HEK293 (cell line): ENCODE data around the gene STEAP3.
A peak's percentile ranks its signal among the peaks of the same experiment; 100 is the strongest.

ENCODE experiments used
- CTCF ChIA-PET: fragments of 350-600 bp; formaldehyde crosslinking; extraction: SDS; loops from one replicate; lab custom pipeline; 2021; ENCODE audit warnings: antibody characterized with exemption; lab: Yijun Ruan, JAX
- POLR2A ChIA-PET: fragments of 300-600 bp; formaldehyde crosslinking; extraction: SDS; loops from one replicate; lab custom pipeline; 2020; ENCODE audit warnings: antibody characterized with exemption, inconsistent platforms; lab: Yijun Ruan, JAX
- H3K27ac ChIP-seq: fragments of 200-500 bp; sonication (Bioruptor generic); 2 replicates; pipeline ENCODE4 v1.5.1; 2014; ENCODE audit warnings: low read depth, low read length, control low read depth, inconsistent platforms; ENCODE audit errors: extremely low read depth
- H3K36me3 ChIP-seq, 2 experiments: fragments of 200-500 bp in 1 of 2; sonication (Bioruptor generic) in 1 of 2; 1 replicate in 1 of 2; 2 replicates in 1 of 2; pipeline ENCODE4 v1.5.1; 2014 to 2017; ENCODE audit warnings: inconsistent platforms in 2 of 2, low read length in 2 of 2; ENCODE audit not compliant: control insufficient read depth in 2 of 2, insufficient read depth in 1 of 2
- H3K4me1 ChIP-seq: fragments of 200-500 bp; sonication (Bioruptor generic); 2 replicates; pipeline ENCODE4 v1.5.1; 2014; ENCODE audit warnings: mild to moderate bottlenecking, low read length, inconsistent platforms; ENCODE audit not compliant: control insufficient read depth, insufficient read depth
- H3K4me3 ChIP-seq: 2 replicates; pipeline ENCODE4 v1.5.1; 2011; ENCODE audit warnings: low read depth, mild to moderate bottlenecking, control low read depth, low read length, moderate library complexity
- H3K9me3 ChIP-seq: fragments of 200-500 bp; sonication (Bioruptor generic); 2 replicates; pipeline ENCODE4 v1.5.1; 2014; ENCODE audit warnings: low read depth, low read length, inconsistent platforms; ENCODE audit not compliant: control insufficient read depth, insufficient read depth
- GLIS2 ChIP-seq: fragments of 450-650 bp; formaldehyde crosslinking; IDR thresholded peaks from 2 replicates; pipeline ENCODE4 v1.5.1; 2016; ENCODE audit warnings: missing biosample characterization, missing genetic modification characterization
- HOXA7 ChIP-seq: sonication (generic); formaldehyde crosslinking; IDR thresholded peaks from 2 replicates; pipeline ENCODE4 v1.8.1; 2022; ENCODE audit warnings: missing genetic modification reagents, borderline replicate concordance
- KLF7 ChIP-seq: fragments of 450-650 bp; formaldehyde crosslinking; IDR thresholded peaks from 2 replicates; pipeline ENCODE4 v1.5.1; 2016; ENCODE audit warnings: missing biosample characterization, missing genetic modification characterization, borderline replicate concordance
- KLF8 ChIP-seq: fragments of 450-650 bp; formaldehyde crosslinking; IDR thresholded peaks from 2 replicates; pipeline ENCODE4 v1.5.1; 2016; ENCODE audit warnings: missing biosample characterization, missing genetic modification characterization
- OVOL3 ChIP-seq: fragments of 450-650 bp; formaldehyde crosslinking; IDR thresholded peaks from 2 replicates; pipeline ENCODE4 v1.5.1; 2016; ENCODE audit warnings: missing biosample characterization, missing genetic modification characterization
- SCRT2 ChIP-seq: fragments of 450-650 bp; formaldehyde crosslinking; IDR thresholded peaks from 2 replicates; pipeline ENCODE4 v1.5.1; 2016; ENCODE audit warnings: missing biosample characterization, missing genetic modification characterization
- SP3 ChIP-seq: fragments of 450-650 bp; formaldehyde crosslinking; IDR thresholded peaks from 2 replicates; pipeline ENCODE4 v1.5.1; 2016; ENCODE audit warnings: missing biosample characterization, missing genetic modification characterization
- TSHZ1 ChIP-seq: fragments of 450-650 bp; formaldehyde crosslinking; IDR thresholded peaks from 2 replicates; pipeline ENCODE4 v1.5.1; 2016; ENCODE audit warnings: missing biosample characterization, missing genetic modification characterization, borderline replicate concordance
- ZBTB7A ChIP-seq: fragments of 450-650 bp; formaldehyde crosslinking; IDR thresholded peaks from 2 replicates; pipeline ENCODE4 v1.5.1; 2016; ENCODE audit warnings: low read depth, missing biosample characterization, missing genetic modification characterization
- ZEB2 ChIP-seq: fragments of 450-650 bp; formaldehyde crosslinking; IDR thresholded peaks from 2 replicates; pipeline ENCODE4 v1.5.1; 2016; ENCODE audit warnings: missing biosample characterization, missing genetic modification characterization
- ZFHX2 ChIP-seq: fragments of 450-650 bp; formaldehyde crosslinking; conservative IDR thresholded peaks from 2 replicates; pipeline ENCODE4 v1.5.1; 2016; ENCODE audit warnings: missing biosample characterization, missing genetic modification characterization
- ZFP3 ChIP-seq: fragments of 450-650 bp; formaldehyde crosslinking; IDR thresholded peaks from 2 replicates; pipeline ENCODE4 v1.5.1; 2016; ENCODE audit warnings: low read depth, missing biosample characterization, missing genetic modification characterization
- ZIC2 ChIP-seq: fragments of 450-650 bp; formaldehyde crosslinking; IDR thresholded peaks from 2 replicates; pipeline ENCODE4 v1.5.1; 2016; ENCODE audit warnings: missing biosample characterization, missing genetic modification characterization
- ZNF140 ChIP-seq: fragments of 450-650 bp; formaldehyde crosslinking; IDR thresholded peaks from 2 replicates; pipeline ENCODE4 v1.5.1; 2016; ENCODE audit warnings: missing biosample characterization, missing genetic modification characterization
- ZNF16 ChIP-seq: fragments of 450-650 bp; formaldehyde crosslinking; IDR thresholded peaks from 2 replicates; pipeline ENCODE4 v1.5.1; 2016; ENCODE audit warnings: low read depth, missing biosample characterization, missing genetic modification characterization
- ZNF169 ChIP-seq: fragments of 450-650 bp; formaldehyde crosslinking; IDR thresholded peaks from 2 replicates; pipeline ENCODE4 v1.5.1; 2016; ENCODE audit warnings: missing biosample characterization, missing genetic modification characterization
- ZNF174 ChIP-seq: fragments of 450-650 bp; formaldehyde crosslinking; IDR thresholded peaks from 2 replicates; pipeline ENCODE4 v1.5.0; 2017; ENCODE audit warnings: missing biosample characterization, mild to moderate bottlenecking, missing genetic modification characterization
- ZNF18 ChIP-seq: fragments of 450-650 bp; formaldehyde crosslinking; IDR thresholded peaks from 2 replicates; pipeline ENCODE4 v1.5.1; 2016; ENCODE audit warnings: missing biosample characterization, missing genetic modification characterization
- ZNF23 ChIP-seq: fragments of 450-650 bp; formaldehyde crosslinking; IDR thresholded peaks from 2 replicates; pipeline ENCODE4 v1.5.1; 2016; ENCODE audit warnings: missing biosample characterization, missing genetic modification characterization, borderline replicate concordance
- ZNF24 ChIP-seq: fragments of 450-650 bp; formaldehyde crosslinking; IDR thresholded peaks from 2 replicates; pipeline ENCODE4 v1.5.1; 2016; ENCODE audit warnings: missing biosample characterization, missing genetic modification characterization
- ZNF518A ChIP-seq: fragments of 450-650 bp; formaldehyde crosslinking; conservative IDR thresholded peaks from 2 replicates; pipeline ENCODE4 v1.5.1; 2016; ENCODE audit warnings: low read depth, missing biosample characterization, missing genetic modification characterization
- ZNF560 ChIP-seq: fragments of 450-650 bp; formaldehyde crosslinking; IDR thresholded peaks from 2 replicates; pipeline ENCODE4 v1.5.1; 2017; ENCODE audit warnings: missing biosample characterization, missing genetic modification characterization, borderline replicate concordance
- ZNF830 ChIP-seq: fragments of 450-650 bp; IDR thresholded peaks from 2 replicates; pipeline ENCODE4 v1.5.0; 2018; ENCODE audit warnings: missing biosample characterization, missing genetic modification characterization, low read depth, mild to moderate bottlenecking, moderate library complexity

Gene STEAP3

GRCh38 chr2:119294671-119295070 is 71.0 kb downstream of the STEAP3 start (continued):
- no peak for TF ChIP-seq ZFP3 (tag by site-specific recombination)
- TF ChIP-seq ZNF24 (tag by site-specific recombination): no peak
- TF ChIP-seq, all 188 proteins: peak for 0

GRCh38 chr2:119295688-119296375 is 72.2 kb downstream of the STEAP3 start:
- no peak overlapping the region for H3K27ac ChIP-seq
- H3K36me3 ChIP-seq: no peaks in the 10 kb centered on the region
- POLR2A ChIA-PET: no interaction called here
- H3K9me3 ChIP-seq: no peaks in the 10 kb centered on the region
- TF ChIP-seq ZNF560 (tag by site-specific recombination) (no peak), ZFHX2 (tag by site-specific recombination) (no peak), KLF7 (no peak), ZNF23 (tag by site-specific recombination) (no peak), OVOL3 (tag by site-specific recombination) (no peak), HOXA7 (CRISPR knock-in tag) (no peak), TSHZ1 (tag by site-specific recombination) (no peak), ZBTB7A (tag by site-specific recombination) (no peak), ZNF18 (tag by site-specific recombination) (no peak), SP3 (tag by site-specific recombination) (no peak), ZNF174 (tag by site-specific recombination) (no peak), ZNF140 (no peak), ZEB2 (tag by site-specific recombination) (no peak), ZNF169 (no peak), ZNF830 (tag by site-specific recombination) (no peak), KLF8 (no peak)
- CTCF ChIA-PET: no interaction called here
- 0 out of 2 replicates have a peak, but pooled peaks cover 3% of the 10 kb centered on the region for H3K4me1 ChIP-seq
- no peak overlapping the region for H3K4me3 ChIP-seq

- no peak overlapping the region for H3K4me3 ChIP-seq
- H3K27ac ChIP-seq: no peak overlapping the region
- H3K4me1 ChIP-seq: peaks cover 11% of the 10 kb centered on the region
- no peaks in the 10 kb centered on the region for H3K9me3 ChIP-seq
- ChIA-PET POLR2A (interaction anchor here (0.7 kb wide), 1 partner anchor 65 kb away, joined by 3 read pairs; the partner anchor contains the start of genes C2orf76 and DBI), CTCF (interaction anchor here (0.8 to 1.7 kb wide), 6 partner anchors 8 to 419 kb away, joined by 3 to 10 read pairs (median 4); no protein-coding TSS in a partner anchor)
- 0 out of 2 replicates have a peak, but pooled peaks have one; percentile 15 for TF ChIP-seq ZIC2 (tag by site-specific recombination)
- no peak for TF ChIP-seq ZNF16
- no peak for TF ChIP-seq ZNF518A (tag by site-specific recombination)
- no peak for TF ChIP-seq GLIS2 (tag by site-specific recombination)
- 0 out of 2 replicates have a peak, but pooled peaks have one; percentile 40 for TF ChIP-seq SCRT2
- H3K36me3 ChIP-seq: no peaks in the 10 kb centered on the region
These were observed 77.8 kb downstream of the STEAP3 start for GRCh38 chr2:119301413-119301812.
